Ecto neural progenitor cell (in vitro differentiated cells): ENCODE results near the gene CAMTA1.
A peak's percentile ranks its signal among the peaks of the same experiment; 100 is the strongest.

ENCODE experiments used
- DNase-seq: peaks from one replicate; pipeline ENCODE4 v3.0.0-alpha.2; 2018; ENCODE audit warnings: low spot score

The CAMTA1 gene

GRCh38 chr1:7255303-7256058 lies 470.2 kb downstream of the CAMTA1 start:
- no peak for DNase-seq

- DNase-seq: no peak
Measured at GRCh38 chr1:7256526-7256925, 471.3 kb downstream of the CAMTA1 start.

- DNase-seq: no peak
Measured at GRCh38 chr1:7257225-7257624, 472.0 kb downstream of the CAMTA1 start.

GRCh38 chr1:7258589-7259135 lies 473.4 kb downstream of the CAMTA1 start:
- no peak for DNase-seq

- DNase-seq: no peak
Measured at GRCh38 chr1:7259955-7260354, 474.7 kb downstream of the CAMTA1 start.

- DNase-seq: no peak
Measured at GRCh38 chr1:7261490-7261889, 476.2 kb downstream of the CAMTA1 start.

GRCh38 chr1:7262611-7263010 lies 477.4 kb downstream of the CAMTA1 start:
- DNase-seq: no peak

- no peak for DNase-seq
Measured at GRCh38 chr1:7263021-7263960, 478.0 kb downstream of the CAMTA1 start.

GRCh38 chr1:7264101-7264500 lies 478.8 kb downstream of the CAMTA1 start:
- DNase-seq: no peak

- no peak for DNase-seq
Measured at GRCh38 chr1:7265771-7266371, 480.6 kb downstream of the CAMTA1 start.

GRCh38 chr1:7266561-7266960 lies 481.3 kb downstream of the CAMTA1 start:
- DNase-seq: no peak

- DNase-seq: peak; percentile 33
Measured at GRCh38 chr1:7267493-7267892, 482.2 kb downstream of the CAMTA1 start.

- no peak for DNase-seq
Measured at GRCh38 chr1:7268983-7269382, 483.7 kb downstream of the CAMTA1 start.

GRCh38 chr1:7269525-7269924 lies 484.3 kb downstream of the CAMTA1 start:
- DNase-seq: no peak

GRCh38 chr1:7274256-7274655 lies 489.0 kb downstream of the CAMTA1 start:
- no peak for DNase-seq

GRCh38 chr1:7278045-7278444 lies 492.8 kb downstream of the CAMTA1 start:
- peak; percentile 16 for DNase-seq

GRCh38 chr1:7278827-7279765 lies 493.8 kb downstream of the CAMTA1 start:
- DNase-seq: peak; percentile 38

- DNase-seq: peak; percentile 27
Measured at GRCh38 chr1:7279769-7280168, 494.5 kb downstream of the CAMTA1 start.

- DNase-seq: peak; percentile 18
Measured at GRCh38 chr1:7280347-7280960, 495.2 kb downstream of the CAMTA1 start.

GRCh38 chr1:7281821-7282220 lies 496.6 kb downstream of the CAMTA1 start:
- peak; percentile 32 for DNase-seq
